OCI-LY7 (cell line): ENCODE measurements around the gene ADPRHL1.

Source experiments
- EZH2phosphoT487 ChIP-seq: fragments of 200-600 bp; sonication (generic); IDR thresholded peaks from 2 replicates; pipeline ENCODE4 v1.6.1; 2018; ENCODE audit warnings: low read depth, borderline replicate concordance, mild to moderate bottlenecking, mixed run types, antibody characterized with exemption, low read length, moderate library complexity, mixed read lengths
- TF ChIP-seq, protein P1 (sequence below): fragments of 200-600 bp; sonication (generic); conservative IDR thresholded peaks from 2 replicates; pipeline ENCODE4 v1.5.1; 2014; ENCODE audit warnings: mild to moderate bottlenecking, antibody characterized with exemption, low read length, moderate library complexity, mixed read lengths

DNA sequence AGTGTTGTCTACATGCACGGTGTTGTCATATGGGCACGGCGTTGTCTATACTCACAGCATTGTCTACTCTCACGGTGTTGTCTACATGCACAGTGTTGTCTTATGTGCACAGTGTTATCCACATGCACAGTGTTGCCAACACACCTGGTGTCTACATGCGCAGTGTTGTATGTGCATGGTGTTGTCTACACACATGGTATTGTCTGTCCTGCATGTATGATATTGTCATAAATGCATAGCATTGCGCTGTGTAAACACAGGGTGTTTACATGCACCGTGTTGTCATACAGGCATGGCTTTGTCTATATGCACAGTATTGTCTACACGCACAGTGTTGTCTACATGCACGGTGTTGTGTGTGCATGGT, 6.8 kb downstream of the ADPRHL1 start:
- TF ChIP-seq EZH2phosphoT487, result no peak
- TF ChIP-seq, protein P1, sequence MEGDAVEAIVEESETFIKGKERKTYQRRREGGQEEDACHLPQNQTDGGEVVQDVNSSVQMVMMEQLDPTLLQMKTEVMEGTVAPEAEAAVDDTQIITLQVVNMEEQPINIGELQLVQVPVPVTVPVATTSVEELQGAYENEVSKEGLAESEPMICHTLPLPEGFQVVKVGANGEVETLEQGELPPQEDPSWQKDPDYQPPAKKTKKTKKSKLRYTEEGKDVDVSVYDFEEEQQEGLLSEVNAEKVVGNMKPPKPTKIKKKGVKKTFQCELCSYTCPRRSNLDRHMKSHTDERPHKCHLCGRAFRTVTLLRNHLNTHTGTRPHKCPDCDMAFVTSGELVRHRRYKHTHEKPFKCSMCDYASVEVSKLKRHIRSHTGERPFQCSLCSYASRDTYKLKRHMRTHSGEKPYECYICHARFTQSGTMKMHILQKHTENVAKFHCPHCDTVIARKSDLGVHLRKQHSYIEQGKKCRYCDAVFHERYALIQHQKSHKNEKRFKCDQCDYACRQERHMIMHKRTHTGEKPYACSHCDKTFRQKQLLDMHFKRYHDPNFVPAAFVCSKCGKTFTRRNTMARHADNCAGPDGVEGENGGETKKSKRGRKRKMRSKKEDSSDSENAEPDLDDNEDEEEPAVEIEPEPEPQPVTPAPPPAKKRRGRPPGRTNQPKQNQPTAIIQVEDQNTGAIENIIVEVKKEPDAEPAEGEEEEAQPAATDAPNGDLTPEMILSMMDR, result no peak
